Natural killer cell (primary cell): ENCODE data around the gene GRID1. TPM values are rescaled to one million over a fixed set of nuclear protein-coding genes. Genes with fewer than 3 reads are reported as not detected.

Source experiments
- ATAC-seq, 3 donors: fragments of 150-1000 bp in 2 of 3; fragments of 200-7000 bp in 1 of 3; cut with Tn5 transposase; 1 replicate in 1 of 3; 2 replicates in 2 of 3; pipeline ENCODE4 v1.10.0; 2021; ENCODE audit warnings: mild to moderate bottlenecking in 2 of 3, moderate library complexity in 2 of 3
- DNase-seq, 2 donors: peaks; one replicate each; pipeline versions ENCODE4 v3.0.0 to v3.0.0-alpha.2; 2013 to 2021; ENCODE audit warnings: mixed read lengths in 1 of 2
- H3K27ac ChIP-seq: one replicate; pipeline ENCODE4 v1.5.1; 2013; ENCODE audit warnings: mild to moderate bottlenecking, low read length
- H3K27me3 ChIP-seq: one replicate; pipeline ENCODE4 v1.6.1; 2013; ENCODE audit warnings: low read length; ENCODE audit not compliant: control insufficient read depth, insufficient read depth
- H3K36me3 ChIP-seq: one replicate; pipeline ENCODE4 v1.6.1; 2013; ENCODE audit warnings: low read length; ENCODE audit not compliant: control insufficient read depth, insufficient read depth
- H3K4me1 ChIP-seq: one replicate; pipeline ENCODE4 v1.6.1; 2013; ENCODE audit warnings: low read length; ENCODE audit not compliant: control insufficient read depth, insufficient read depth
- H3K4me3 ChIP-seq: one replicate; pipeline ENCODE4 v1.5.1; 2013; ENCODE audit warnings: low read length
- H3K9me3 ChIP-seq: one replicate; pipeline ENCODE4 v1.6.1; 2013; ENCODE audit warnings: low read length; ENCODE audit not compliant: control insufficient read depth, insufficient read depth
- H3K27ac Mint-ChIP-seq, 2 donors: one replicate each; pipeline ENCODE4 v1.8.0; 2022; ENCODE audit warnings: mild to moderate bottlenecking in 2 of 2, mixed read lengths in 2 of 2, moderate library complexity in 1 of 2
- H3K27me3 Mint-ChIP-seq, 2 donors: one replicate each; pipeline ENCODE4 v1.8.0; 2022; ENCODE audit warnings: low read depth in 2 of 2, mixed read lengths in 2 of 2
- H3K36me3 Mint-ChIP-seq: one replicate; pipeline ENCODE4 v1.8.0; 2022; ENCODE audit warnings: mixed read lengths
- H3K4me1 Mint-ChIP-seq, 2 donors: one replicate each; pipeline ENCODE4 v1.8.0; 2022; ENCODE audit warnings: mixed read lengths in 2 of 2
- H3K4me3 Mint-ChIP-seq: one replicate; pipeline ENCODE4 v1.8.0; 2022; ENCODE audit warnings: mild to moderate bottlenecking, moderate library complexity, mixed read lengths
- H3K9me3 Mint-ChIP-seq, 2 donors: one replicate each; pipeline ENCODE4 v1.8.0; 2022; ENCODE audit warnings: mixed read lengths in 2 of 2
- WGBS: methylation state at CpG from one replicate; pipeline ENCODE4 v1.1.7; 2013; ENCODE audit warnings: missing lambda C conversion rate; ENCODE audit not compliant: insufficient coverage; 5-methylcytosine and 5-hydroxymethylcytosine counted together
- intact Hi-C: fragments of 100-400 bp; cut with micrococcal nuclease; formaldehyde crosslinking; loops from one replicate; pipeline ENCODE4 v1.14.2; 2022
- total RNA-seq, 4 donors: library from RNA; stranded (reverse); fragments of 120-200 nt in 1 of 4; gene quantifications; one replicate each; pipeline versions ENCODE4 v1.2.3 to v1.2.4, GENCODE V29; 2013 to 2022
- TF ChIP-seq, protein P1 (sequence below): fragments of 200-600 bp; IDR thresholded peaks from one replicate; pipeline ENCODE4 v1.8.0; 2022; ENCODE audit warnings: antibody characterized with exemption

GRID1 gene
- total RNA-seq, 3 donors from 2014 or later (not counting 1 experiment from before 2014, with no cell fraction given), result not detected

DNA sequence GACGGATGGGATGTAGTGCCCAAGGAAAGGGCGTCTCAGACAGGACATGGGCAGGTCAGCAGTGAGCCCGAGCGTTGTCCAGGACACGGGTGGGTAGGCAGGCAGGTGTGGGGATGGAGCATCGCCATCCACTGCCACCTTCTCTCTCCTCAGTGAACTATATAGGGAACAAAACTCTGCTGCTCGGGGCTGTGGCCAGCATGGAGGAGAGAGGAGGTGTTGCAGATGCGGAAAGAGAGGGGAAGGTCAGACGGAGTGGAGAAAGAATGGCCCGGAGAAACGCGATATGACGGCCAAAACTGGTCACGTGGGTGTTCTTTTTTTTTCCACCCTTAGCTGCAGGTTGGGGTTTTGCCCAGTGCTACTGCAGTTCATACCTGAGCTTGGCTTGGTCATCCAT lies 71.2 kb downstream of the GRID1 start:
- H3K4me1 ChIP-seq, result no peaks in the 10 kb centered on the region
- ATAC-seq (no peak), DNase-seq (no peak)
- H3K4me3 ChIP-seq, result no peak overlapping the region
- Mint-ChIP-seq H3K36me3 (no peaks in the 10 kb centered on the region), H3K9me3 (no peaks in the 10 kb centered on the region), H3K4me3 (no peak overlapping the region), H3K4me1 (no peaks in the 10 kb centered on the region), H3K27ac (no peak overlapping the region), H3K27me3 (peaks cover 0 to 3% of the 10 kb centered on the region in 2 donors)
- H3K27me3 ChIP-seq, result no peaks in the 10 kb centered on the region
- TF ChIP-seq, protein P1, sequence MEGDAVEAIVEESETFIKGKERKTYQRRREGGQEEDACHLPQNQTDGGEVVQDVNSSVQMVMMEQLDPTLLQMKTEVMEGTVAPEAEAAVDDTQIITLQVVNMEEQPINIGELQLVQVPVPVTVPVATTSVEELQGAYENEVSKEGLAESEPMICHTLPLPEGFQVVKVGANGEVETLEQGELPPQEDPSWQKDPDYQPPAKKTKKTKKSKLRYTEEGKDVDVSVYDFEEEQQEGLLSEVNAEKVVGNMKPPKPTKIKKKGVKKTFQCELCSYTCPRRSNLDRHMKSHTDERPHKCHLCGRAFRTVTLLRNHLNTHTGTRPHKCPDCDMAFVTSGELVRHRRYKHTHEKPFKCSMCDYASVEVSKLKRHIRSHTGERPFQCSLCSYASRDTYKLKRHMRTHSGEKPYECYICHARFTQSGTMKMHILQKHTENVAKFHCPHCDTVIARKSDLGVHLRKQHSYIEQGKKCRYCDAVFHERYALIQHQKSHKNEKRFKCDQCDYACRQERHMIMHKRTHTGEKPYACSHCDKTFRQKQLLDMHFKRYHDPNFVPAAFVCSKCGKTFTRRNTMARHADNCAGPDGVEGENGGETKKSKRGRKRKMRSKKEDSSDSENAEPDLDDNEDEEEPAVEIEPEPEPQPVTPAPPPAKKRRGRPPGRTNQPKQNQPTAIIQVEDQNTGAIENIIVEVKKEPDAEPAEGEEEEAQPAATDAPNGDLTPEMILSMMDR, result no peak
- no peak overlapping the region for H3K27ac ChIP-seq
- 89% methylated on average over 13 of the region's 14 CpGs for WGBS
- H3K36me3 ChIP-seq, result no peaks in the 10 kb centered on the region
- intact Hi-C loops, result no loop called here
- H3K9me3 ChIP-seq, result no peaks in the 10 kb centered on the region

- no peaks in the 10 kb centered on the region for H3K27me3 ChIP-seq
- H3K4me1 ChIP-seq, result no peaks in the 10 kb centered on the region
- ATAC-seq (no peak), DNase-seq (no peak)
- H3K27ac Mint-ChIP-seq, result no peak overlapping the region
- H3K36me3 Mint-ChIP-seq, result no peaks in the 10 kb centered on the region
- H3K9me3 ChIP-seq, result no peaks in the 10 kb centered on the region
- H3K4me1 Mint-ChIP-seq, result no peaks in the 10 kb centered on the region
- H3K9me3 Mint-ChIP-seq, result no peaks in the 10 kb centered on the region
- 87% methylated on average over 16 of the region's 16 CpGs for WGBS
- no peaks in the 10 kb centered on the region for H3K36me3 ChIP-seq
- no peak overlapping the region for H3K4me3 Mint-ChIP-seq
- TF ChIP-seq, protein P1, result no peak
- H3K27ac ChIP-seq, result no peak overlapping the region
- intact Hi-C loops, result no loop called here
- H3K27me3 Mint-ChIP-seq, result peaks cover 0 to 3% of the 10 kb centered on the region in 2 donors
- no peak overlapping the region for H3K4me3 ChIP-seq
Measured at GRCh38 chr10:86294346-86295265, 72.0 kb downstream of the GRID1 start.

DNA sequence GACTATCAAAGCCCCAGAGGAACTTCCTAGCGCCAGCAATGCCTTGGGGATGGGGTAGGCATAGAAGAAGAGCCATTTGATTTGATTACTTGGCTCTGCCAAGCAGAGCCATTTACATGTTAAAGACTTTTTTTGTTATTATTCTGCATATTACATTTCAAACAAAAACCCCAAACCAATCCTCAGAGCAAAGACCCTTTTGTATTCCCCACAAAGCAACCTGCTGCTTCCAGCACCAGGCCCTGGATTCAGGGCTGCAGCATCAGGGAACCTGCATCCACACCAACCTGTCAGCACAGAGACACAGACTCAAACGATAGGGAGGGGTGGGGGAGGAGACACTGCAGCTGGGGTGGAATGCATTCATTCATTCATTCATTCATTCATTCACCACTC lies 73.2 kb downstream of the GRID1 start:
- TF ChIP-seq, protein P1, result no peak
- 83% methylated on average over 1 of the region's 2 CpGs for whole genome bisulfite sequencing

More for the DNA sequence above, 73.2 kb downstream of the GRID1 start:
- Histone ChIP-seq H3K4me3 (no peak overlapping the region), H3K27ac (no peak overlapping the region), H3K9me3 (no peaks in the 10 kb centered on the region), H3K36me3 (no peaks in the 10 kb centered on the region), H3K4me1 (no peaks in the 10 kb centered on the region), H3K27me3 (no peaks in the 10 kb centered on the region)
- ATAC-seq, result no peak
- Mint-ChIP-seq H3K4me3 (no peak overlapping the region), H3K36me3 (no peaks in the 10 kb centered on the region), H3K27ac (no peak overlapping the region), H3K4me1 (no peaks in the 10 kb centered on the region), H3K27me3 (peaks cover 0 to 3% of the 10 kb centered on the region in 2 donors), H3K9me3 (no peaks in the 10 kb centered on the region)
- intact Hi-C loops, result no loop called here
- DNase-seq, result no peak
